GM19452 (cell line): ENCODE data around the gene PARD3B.

ENCODE experiments used
- ATAC-seq: cut with Tn5 transposase; IDR thresholded peaks from one replicate; pipeline ENCODE4 v1.9.1; 2021; ENCODE audit not compliant: unreplicated experiment

PARD3B gene

GRCh38 chr2:204544961-204545860 is at the start of gene PARD3B:
PARD3B (plus strand) TSS chr2:204545475; CDS start chr2:204546000, 525 bp downstream.
- ATAC-seq = peak; percentile 69

- no peak for ATAC-seq
Observed at GRCh38 chr2:204496779-204497178, 48.5 kb upstream of the PARD3B start.

- no peak for ATAC-seq
Observed at GRCh38 chr2:204497855-204498254, 47.4 kb upstream of the PARD3B start.

- ATAC-seq = no peak
Observed at GRCh38 chr2:204498291-204498690, 47.0 kb upstream of the PARD3B start.

- ATAC-seq = no peak
Observed at GRCh38 chr2:204503869-204504268, 41.4 kb upstream of the PARD3B start.

- no peak for ATAC-seq
Observed at GRCh38 chr2:204504594-204504993, 40.7 kb upstream of the PARD3B start.

GRCh38 chr2:204505488-204505887 is 39.8 kb upstream of the PARD3B start:
- no peak for ATAC-seq

GRCh38 chr2:204505946-204506345 is 39.3 kb upstream of the PARD3B start:
- ATAC-seq = no peak

- ATAC-seq = no peak
Observed at GRCh38 chr2:204507636-204508035, 37.6 kb upstream of the PARD3B start.

- no peak for ATAC-seq
Observed at GRCh38 chr2:204510709-204511420, 34.4 kb upstream of the PARD3B start.

- no peak for ATAC-seq
Observed at GRCh38 chr2:204514439-204514838, 30.8 kb upstream of the PARD3B start.

GRCh38 chr2:204515416-204515815 is 29.9 kb upstream of the PARD3B start:
- ATAC-seq = no peak

GRCh38 chr2:204517154-204517553 is 28.1 kb upstream of the PARD3B start:
- ATAC-seq = no peak

GRCh38 chr2:204529795-204530463 is 15.3 kb upstream of the PARD3B start:
- ATAC-seq = no peak

- no peak for ATAC-seq
Observed at GRCh38 chr2:204530464-204530805, 14.8 kb upstream of the PARD3B start.

- ATAC-seq = no peak
Observed at GRCh38 chr2:204533629-204534370, 11.5 kb upstream of the PARD3B start.

GRCh38 chr2:204535356-204535755 is 9.9 kb upstream of the PARD3B start:
- no peak for ATAC-seq

- ATAC-seq = no peak
Observed at GRCh38 chr2:204535764-204536163, 9.5 kb upstream of the PARD3B start.

- ATAC-seq = no peak
Observed at GRCh38 chr2:204538182-204539018, 6.9 kb upstream of the PARD3B start.

GRCh38 chr2:204539019-204539385 is 6.3 kb upstream of the PARD3B start:
- no peak for ATAC-seq
